ENCODE data around the gene NRDC. TPM values are rescaled to one million over a fixed set of nuclear protein-coding genes. Genes with fewer than 3 reads are reported as not detected.

The NRDC gene
- total RNA-seq, 1 experiment from 2014 or later, result 147 TPM

GRCh38 chr1:51790385-51790784 lies 88.1 kb downstream of the NRDC start:
- Mint-ChIP-seq H3K4me1 (no peaks in the 10 kb centered on the region), H3K4me3 (no peak overlapping the region), H3K36me3 (ENCODE audit: insufficient read depth in 1 of 3, low read depth in 3 of 3) (peaks cover 35 to 94% (median 87%) of the 10 kb centered on the region in 3 experiments; a peak in 6 of 7 replicates), H3K27ac (no peak overlapping the region; a peak in 1 of 7 replicates), H3K9me3 (no peaks in the 10 kb centered on the region), H3K27me3 (ENCODE audit: low read depth) (no peaks in the 10 kb centered on the region)
- Histone ChIP-seq H3K4me1 (ENCODE audit: insufficient read depth, low read length) (no peaks in the 10 kb centered on the region), H4K91ac (ENCODE audit: insufficient read length, low read depth, low read length) (no peak overlapping the region), H2BK5ac (ENCODE audit: insufficient read length, low read length) (no peak overlapping the region), H3K79me1 (ENCODE audit: insufficient read depth, low read depth, low read length, poor library complexity, severe bottlenecking) (no peaks in the 10 kb centered on the region), H4K8ac (replicated peaks; ENCODE audit: insufficient read length, low read depth, low read length) (no peak overlapping the region), H3K23me2 (ENCODE audit: insufficient read length, low read depth, low read length, poor library complexity, severe bottlenecking) (no peaks in the 10 kb centered on the region), H2BK12ac (ENCODE audit: insufficient read length, low read depth, low read length) (no peak overlapping the region), H3K23ac (ENCODE audit: insufficient read length, low read depth, low read length) (no peak overlapping the region), H3K27me3 (ENCODE audit: insufficient read depth, low read length) (no peaks in the 10 kb centered on the region), H3K14ac (ENCODE audit: insufficient read depth, low read length) (no peak overlapping the region), H4K5ac (ENCODE audit: insufficient read length, low read depth, low read length) (no peak overlapping the region), H3K18ac (ENCODE audit: insufficient read length, low read depth, low read length) (no peak overlapping the region), H3K4ac (ENCODE audit: low read depth, low read length) (no peak overlapping the region), H2AFZ (ENCODE audit: low read length) (no peak overlapping the region), H2BK15ac (ENCODE audit: low read depth, low read length) (no peak overlapping the region), H4K20me1 (ENCODE audit: control insufficient read depth, insufficient read depth, insufficient read length) (no peaks in the 10 kb centered on the region), H2AK5ac (ENCODE audit: insufficient read length, low read length) (no peak overlapping the region), H3K27ac (ENCODE audit: insufficient read length, low read depth, low read length) (no peak overlapping the region), H3K56ac (ENCODE audit: insufficient read length, low read depth, low read length) (no peak overlapping the region), H2BK20ac (ENCODE audit: low read depth, low read length, poor library complexity, severe bottlenecking) (no peak overlapping the region), H3K4me2 (ENCODE audit: insufficient read depth, insufficient read length, low read length) (no peak overlapping the region), H2BK120ac (ENCODE audit: low read depth, low read length, poor library complexity, severe bottlenecking) (no peak overlapping the region), H3T11ph (ENCODE audit: low read length) (no peak overlapping the region), H3K9me3 (ENCODE audit: control insufficient read depth, low read depth, low read length) (no peaks in the 10 kb centered on the region), H3K9ac (ENCODE audit: extremely low read depth, insufficient read length, low read length) (no peak overlapping the region), H3K79me2 (ENCODE audit: insufficient read depth, low read length) (no peaks in the 10 kb centered on the region)
- no CpG with 5 or more reads among the region's 6 CpGs for WGBS (ENCODE audit: extremely low coverage, insufficient read length, low lambda C conversion rate)
- TF ChIP-seq CTCF (conservative IDR thresholded peaks at IDR 0.05), result no peak
- no peak for DNase-seq

Data from H9 (cell line).